CD14-positive monocyte (primary cell): ENCODE measurements around the gene TBL1XR1. TPM values are rescaled to one million over a fixed set of nuclear protein-coding genes. Genes with fewer than 3 reads are reported as not detected.

ENCODE experiments used
- DNase-seq, 3 donors: peaks; one replicate each; pipeline ENCODE4 v3.0.0-alpha.2; 2011 to 2022
- H2AFZ ChIP-seq: 2 replicates; pipeline ENCODE4 v1.6.0; 2012; ENCODE audit warnings: mild to moderate bottlenecking, low read depth, low read length, inconsistent platforms; ENCODE audit not compliant: insufficient read depth, poor library complexity, severe bottlenecking
- H3K27ac ChIP-seq, 2 donors: 1 replicate in 1 of 2; 2 replicates in 1 of 2; pipeline ENCODE4 v1.5.1; 2012 to 2013; ENCODE audit warnings: low read length in 2 of 2, control low read depth in 1 of 2, inconsistent platforms in 1 of 2, low read depth in 1 of 2, mild to moderate bottlenecking in 1 of 2
- H3K27me3 ChIP-seq, 2 donors: one replicate each; pipeline versions ENCODE4 v1.6.0 to v1.6.1; 2011 to 2013; ENCODE audit warnings: low read length in 2 of 2; ENCODE audit not compliant: control insufficient read depth in 2 of 2, insufficient read depth in 2 of 2
- H3K36me3 ChIP-seq, 2 donors: replicated peaks in 1 of 2; 1 replicate in 1 of 2; 2 replicates in 1 of 2; pipeline versions ENCODE4 v1.5.1 to v1.6.1; 2012 to 2013; ENCODE audit warnings: low read length in 2 of 2, control low read depth in 1 of 2, inconsistent platforms in 1 of 2, mild to moderate bottlenecking in 1 of 2; ENCODE audit not compliant: insufficient read depth in 2 of 2, control insufficient read depth in 1 of 2
- H3K4me1 ChIP-seq, 2 donors: 1 replicate in 1 of 2; 2 replicates in 1 of 2; pipeline versions ENCODE4 v1.5.1 to v1.6.1; 2012 to 2013; ENCODE audit warnings: low read length in 2 of 2, control low read depth in 1 of 2, inconsistent platforms in 1 of 2, mild to moderate bottlenecking in 1 of 2, moderate library complexity in 1 of 2; ENCODE audit not compliant: insufficient read depth in 2 of 2, control insufficient read depth in 1 of 2
- H3K4me2 ChIP-seq: replicated peaks from 2 replicates; pipeline ENCODE3; 2012; ENCODE audit warnings: low read length, moderate library complexity, mild to moderate bottlenecking; ENCODE audit not compliant: poor library complexity, severe bottlenecking; ENCODE audit errors: extremely low read depth
- H3K4me3 ChIP-seq, 3 experiments: fragments of 200-600 bp in 1 of 3; sonication (generic) in 1 of 3; replicated peaks in 1 of 3; 1 replicate in 2 of 3; 2 replicates in 1 of 3; pipeline ENCODE4 v1.5.1; 2011 to 2013; ENCODE audit warnings: low read length in 3 of 3, mild to moderate bottlenecking in 3 of 3, control low read depth in 2 of 3, low read depth in 2 of 3, inconsistent platforms in 1 of 3, moderate library complexity in 1 of 3
- H3K79me2 ChIP-seq: 2 replicates; pipeline ENCODE4 v1.6.0; 2012; ENCODE audit warnings: mild to moderate bottlenecking, control low read depth, inconsistent platforms, low read length, moderate library complexity; ENCODE audit not compliant: insufficient read depth
- H3K9ac ChIP-seq: 2 replicates; pipeline ENCODE4 v1.6.0; 2017; ENCODE audit warnings: low read length, mild to moderate bottlenecking; ENCODE audit not compliant: insufficient read depth, poor library complexity, severe bottlenecking
- H3K9me3 ChIP-seq, 2 donors: replicated peaks in 1 of 2; 1 replicate in 1 of 2; 2 replicates in 1 of 2; pipeline versions ENCODE4 v1.5.1 to v1.6.1; 2012 to 2013; ENCODE audit warnings: low read length in 2 of 2, control low read depth in 1 of 2; ENCODE audit not compliant: control insufficient read depth in 1 of 2, insufficient read depth in 1 of 2
- H4K20me1 ChIP-seq: 2 replicates; pipeline ENCODE4 v1.6.0; 2012; ENCODE audit warnings: mild to moderate bottlenecking, low read length, control low read depth, moderate library complexity; ENCODE audit not compliant: insufficient read depth
- H3K27ac Mint-ChIP-seq, 7 donors: one replicate each; pipeline ENCODE4 v1.8.0; 2020; ENCODE audit warnings: mild to moderate bottlenecking in 7 of 7, mixed read lengths in 7 of 7, moderate library complexity in 6 of 7, inconsistent platforms in 2 of 7
- H3K27me3 Mint-ChIP-seq, 3 donors: one replicate each; pipeline ENCODE4 v1.8.0; 2021 to 2022; ENCODE audit warnings: low read depth in 3 of 3, mild to moderate bottlenecking in 3 of 3, mixed read lengths in 3 of 3, moderate library complexity in 3 of 3, inconsistent platforms in 1 of 3
- H3K36me3 Mint-ChIP-seq, 2 donors: one replicate each; pipeline ENCODE4 v1.8.0; 2020; ENCODE audit warnings: mixed read lengths in 2 of 2, inconsistent platforms in 1 of 2, mild to moderate bottlenecking in 1 of 2
- H3K4me1 Mint-ChIP-seq: one replicate; pipeline ENCODE4 v1.8.0; 2020; ENCODE audit warnings: mild to moderate bottlenecking, mixed read lengths
- H3K4me3 Mint-ChIP-seq, 2 donors: one replicate each; pipeline ENCODE4 v1.8.0; 2020; ENCODE audit warnings: mild to moderate bottlenecking in 2 of 2, mixed read lengths in 2 of 2, moderate library complexity in 1 of 2
- H3K9me3 Mint-ChIP-seq, 7 donors: one replicate each; pipeline ENCODE4 v1.8.0; 2020 to 2022; ENCODE audit warnings: mixed read lengths in 7 of 7, mild to moderate bottlenecking in 6 of 7, moderate library complexity in 6 of 7, inconsistent platforms in 2 of 7
- WGBS: methylation state at CpG from one replicate; pipeline ENCODE4 v1.1.5; 2013; ENCODE audit warnings: missing lambda C conversion rate; ENCODE audit not compliant: insufficient coverage; 5-methylcytosine and 5-hydroxymethylcytosine counted together
- intact Hi-C, 2 donors: fragments of 100-400 bp; cut with micrococcal nuclease; formaldehyde crosslinking; loops; one replicate each; pipeline versions ENCODE4 v1.15.0 to v1.15.1; 2023
- polyA plus RNA-seq, 3 donors: library from polyadenylated mRNA; depleted of rRNA in 1 of 3; unstranded in 2 of 3; stranded (reverse) in 1 of 3; fragments of 300-500 nt in 2 of 3; fragments of >200 nt in 1 of 3; fragmentation: Illumina TruSeq in 2 of 3; gene quantifications; 1 replicate in 2 of 3; 2 replicates in 1 of 3; pipeline ENCODE4 v1.2.3, GENCODE V29; 2012 to 2021
- TF ChIP-seq, protein P1 (sequence below): fragments of 200-600 bp; IDR thresholded peaks from one replicate; pipeline ENCODE4 v1.8.0; 2022; ENCODE audit warnings: antibody characterized with exemption, mild to moderate bottlenecking

Gene TBL1XR1
- polyA plus RNA-seq, 3 donors = 10.2 to 20.4 (median 18.3) TPM

- Histone ChIP-seq H4K20me1 (no peaks in the 10 kb centered on the region), H3K4me2 (no peak overlapping the region), H3K9me3 (peaks cover 0 to 6% of the 10 kb centered on the region in 2 donors), H3K36me3 (no peaks in the 10 kb centered on the region), H3K9ac (no peak overlapping the region), H2AFZ (no peak overlapping the region), H3K27me3 (no peaks in the 10 kb centered on the region), H3K79me2 (no peaks in the 10 kb centered on the region), H3K27ac (no peak overlapping the region), H3K4me3 (no peak overlapping the region), H3K4me1 (no peaks in the 10 kb centered on the region)
- no peak overlapping the region for H3K27ac Mint-ChIP-seq
- H3K27me3 Mint-ChIP-seq = peaks cover 0 to 2% (median 0%) of the 10 kb centered on the region in 3 donors
- H3K4me3 Mint-ChIP-seq = no peak overlapping the region
- no peaks in the 10 kb centered on the region for H3K36me3 Mint-ChIP-seq
- TF ChIP-seq, protein P1, sequence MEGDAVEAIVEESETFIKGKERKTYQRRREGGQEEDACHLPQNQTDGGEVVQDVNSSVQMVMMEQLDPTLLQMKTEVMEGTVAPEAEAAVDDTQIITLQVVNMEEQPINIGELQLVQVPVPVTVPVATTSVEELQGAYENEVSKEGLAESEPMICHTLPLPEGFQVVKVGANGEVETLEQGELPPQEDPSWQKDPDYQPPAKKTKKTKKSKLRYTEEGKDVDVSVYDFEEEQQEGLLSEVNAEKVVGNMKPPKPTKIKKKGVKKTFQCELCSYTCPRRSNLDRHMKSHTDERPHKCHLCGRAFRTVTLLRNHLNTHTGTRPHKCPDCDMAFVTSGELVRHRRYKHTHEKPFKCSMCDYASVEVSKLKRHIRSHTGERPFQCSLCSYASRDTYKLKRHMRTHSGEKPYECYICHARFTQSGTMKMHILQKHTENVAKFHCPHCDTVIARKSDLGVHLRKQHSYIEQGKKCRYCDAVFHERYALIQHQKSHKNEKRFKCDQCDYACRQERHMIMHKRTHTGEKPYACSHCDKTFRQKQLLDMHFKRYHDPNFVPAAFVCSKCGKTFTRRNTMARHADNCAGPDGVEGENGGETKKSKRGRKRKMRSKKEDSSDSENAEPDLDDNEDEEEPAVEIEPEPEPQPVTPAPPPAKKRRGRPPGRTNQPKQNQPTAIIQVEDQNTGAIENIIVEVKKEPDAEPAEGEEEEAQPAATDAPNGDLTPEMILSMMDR = no peak
- H3K4me1 Mint-ChIP-seq = no peaks in the 10 kb centered on the region
- no peak for DNase-seq
- intact Hi-C loops = no loop called here
- H3K9me3 Mint-ChIP-seq = peaks cover 4 to 18% (median 8%) of the 10 kb centered on the region in 7 donors
- WGBS = no CpG with 5 or more reads among the region's 1 CpG
These were observed 202.9 kb downstream of the TBL1XR1 start for GRCh38 chr3:176994393-176994792.

GRCh38 chr3:176992978-176993377, 204.3 kb downstream of the TBL1XR1 start:
- H4K20me1 ChIP-seq = no peaks in the 10 kb centered on the region
- no peaks in the 10 kb centered on the region for H3K79me2 ChIP-seq
- DNase-seq = no peak
- no peaks in the 10 kb centered on the region for H3K27me3 ChIP-seq
- H3K4me2 ChIP-seq = no peak overlapping the region
- Mint-ChIP-seq H3K9me3 (peaks cover 4 to 18% (median 8%) of the 10 kb centered on the region in 7 donors), H3K36me3 (no peaks in the 10 kb centered on the region), H3K27me3 (peaks cover 0 to 2% (median 0%) of the 10 kb centered on the region in 3 donors), H3K27ac (no peak overlapping the region), H3K4me3 (no peak overlapping the region), H3K4me1 (no peaks in the 10 kb centered on the region)
- intact Hi-C loops = no loop called here
- H3K9ac ChIP-seq = no peak overlapping the region
- H3K27ac ChIP-seq = no peak overlapping the region
- H3K4me1 ChIP-seq = no peaks in the 10 kb centered on the region
- TF ChIP-seq, protein P1 = no peak
- no peak overlapping the region for H2AFZ ChIP-seq
- peaks cover 0 to 6% of the 10 kb centered on the region in 2 donors for H3K9me3 ChIP-seq
- 100% methylated on average over 1 of the region's 3 CpGs for WGBS
- H3K36me3 ChIP-seq = no peaks in the 10 kb centered on the region
- no peak overlapping the region for H3K4me3 ChIP-seq
